H1 (cell line): Measurements from ENCODE around the gene AFF2.

ENCODE experiments used
- ASH2L ChIP-seq: fragments of 200-600, 300-600 bp; sonication (generic); IDR thresholded peaks from one replicate; pipeline ENCODE4 v1.7.1; 2017; ENCODE audit warnings: low read length
- CTCF ChIP-seq, 3 experiments: IDR thresholded peaks; 1 replicate in 2 of 3; 2 replicates in 1 of 3; pipeline versions ENCODE4 v1.5.1 to v1.6.1; 2011; ENCODE audit warnings: low read length in 3 of 3, mild to moderate bottlenecking in 3 of 3, inconsistent platforms in 2 of 3, low read depth in 1 of 3, moderate library complexity in 1 of 3; ENCODE audit not compliant: insufficient read depth in 1 of 3; ENCODE audit errors: control extremely low read depth in 1 of 3
- EZH2 ChIP-seq: fragments of 200-600 bp; sonication (generic); IDR thresholded peaks from 2 replicates; pipeline ENCODE4 v1.7.1; 2012; ENCODE audit warnings: low read depth, mild to moderate bottlenecking, moderate library complexity, low read length, inconsistent platforms; ENCODE audit not compliant: severe bottlenecking
- GABPA ChIP-seq: IDR thresholded peaks from 2 replicates; pipeline ENCODE4 v1.6.1; 2011; ENCODE audit warnings: mild to moderate bottlenecking, low read length, moderate library complexity, borderline replicate concordance; ENCODE audit not compliant: insufficient read depth
- HDAC2 ChIP-seq, 2 experiments: fragments of 300-600 bp in 1 of 2; sonication (generic) in 1 of 2; IDR thresholded peaks; 2 replicates each; pipeline ENCODE4 v1.6.1; 2011 to 2012; ENCODE audit warnings: low read depth in 2 of 2, low read length in 2 of 2, mild to moderate bottlenecking in 2 of 2, moderate library complexity in 2 of 2, borderline replicate concordance in 1 of 2, inconsistent platforms in 1 of 2
- POLR2AphosphoS5 ChIP-seq: IDR thresholded peaks from 2 replicates; pipeline ENCODE4 v1.6.1; 2011; ENCODE audit warnings: low read depth, low read length
- RAD21 ChIP-seq, 2 experiments: IDR thresholded peaks in 1 of 2; conservative IDR thresholded peaks in 1 of 2; 2 replicates each; pipeline ENCODE4 v1.6.1; 2011; ENCODE audit warnings: low read depth in 2 of 2, low read length in 2 of 2, improper control_type of control experiment in 1 of 2, inconsistent platforms in 1 of 2, mild to moderate bottlenecking in 1 of 2, moderate library complexity in 1 of 2
- SIN3A ChIP-seq, 2 experiments: IDR thresholded peaks in 1 of 2; conservative IDR thresholded peaks in 1 of 2; 2 replicates each; pipeline ENCODE4 v1.6.1; 2011 to 2012; ENCODE audit warnings: low read length in 2 of 2, improper control_type of control experiment in 1 of 2, low read depth in 1 of 2, mild to moderate bottlenecking in 1 of 2

GRCh38 chrX:148763896-148764295 is 263.5 kb downstream of the AFF2 start:
- TF ChIP-seq CTCF (IDR thresholded peaks at IDR 0.05; ENCODE audit: control extremely low read depth in 1 of 3, insufficient read depth in 1 of 3, low read depth in 1 of 3, low read length in 3 of 3) (no peak), ASH2L (no peak), SIN3A (conservative IDR thresholded peaks at IDR 0.05 in 1 of 2, IDR thresholded peaks at IDR 0.05 in 1 of 2; ENCODE audit: low read depth in 1 of 2, low read length in 2 of 2) (no peak), RAD21 (IDR thresholded peaks at IDR 0.05 in 1 of 2, conservative IDR thresholded peaks at IDR 0.05 in 1 of 2; ENCODE audit: low read depth in 2 of 2, low read length in 2 of 2) (no peak), POLR2AphosphoS5 (no peak), EZH2 (no peak), GABPA (no peak), HDAC2 (IDR thresholded peaks at IDR 0.05; ENCODE audit: borderline replicate concordance in 1 of 2, low read depth in 2 of 2, low read length in 2 of 2) (no peak)
